Measurements from ENCODE around the gene LOXHD1.

- no peak for TF ChIP-seq CTCF (conservative IDR thresholded peaks at IDR 0.05; ENCODE audit: low read depth, low read length)
- no peak for TF ChIP-seq EZH2 (IDR thresholded peaks at IDR 0.05; ENCODE audit: borderline replicate concordance, low read depth, low read length, poor library complexity, severe bottlenecking)
Observed at GRCh38 chr18:46468426-46469180, 188.4 kb downstream of the LOXHD1 start.
